Placental epithelial cell (primary cell): ENCODE measurements around the gene TP73. TPM values are rescaled to one million over a fixed set of nuclear protein-coding genes. Genes with fewer than 3 reads are reported as not detected.

Experiments
- small RNA-seq: library from RNA; depleted of rRNA; stranded (forward); fragments of <200 nt; gene quantifications from one replicate; pipeline ENCODE3, GENCODE V24; 2012
- total RNA-seq: library from RNA; depleted of rRNA; stranded (reverse); fragments of >200 nt; gene quantifications from 2 replicates; pipeline ENCODE4 v1.2.3, GENCODE V29; 2012

Gene TP73
- total RNA-seq = 0.39 and 0.98 TPM in 2 replicates

GRCh38 chr1:3651930-3652547 lies at the start of gene TP73:
Gene TP73, plus strand, starts transcription at chr1:3652516. Its CDS starts 29,850 bp downstream, at chr1:3682366.

DNA sequence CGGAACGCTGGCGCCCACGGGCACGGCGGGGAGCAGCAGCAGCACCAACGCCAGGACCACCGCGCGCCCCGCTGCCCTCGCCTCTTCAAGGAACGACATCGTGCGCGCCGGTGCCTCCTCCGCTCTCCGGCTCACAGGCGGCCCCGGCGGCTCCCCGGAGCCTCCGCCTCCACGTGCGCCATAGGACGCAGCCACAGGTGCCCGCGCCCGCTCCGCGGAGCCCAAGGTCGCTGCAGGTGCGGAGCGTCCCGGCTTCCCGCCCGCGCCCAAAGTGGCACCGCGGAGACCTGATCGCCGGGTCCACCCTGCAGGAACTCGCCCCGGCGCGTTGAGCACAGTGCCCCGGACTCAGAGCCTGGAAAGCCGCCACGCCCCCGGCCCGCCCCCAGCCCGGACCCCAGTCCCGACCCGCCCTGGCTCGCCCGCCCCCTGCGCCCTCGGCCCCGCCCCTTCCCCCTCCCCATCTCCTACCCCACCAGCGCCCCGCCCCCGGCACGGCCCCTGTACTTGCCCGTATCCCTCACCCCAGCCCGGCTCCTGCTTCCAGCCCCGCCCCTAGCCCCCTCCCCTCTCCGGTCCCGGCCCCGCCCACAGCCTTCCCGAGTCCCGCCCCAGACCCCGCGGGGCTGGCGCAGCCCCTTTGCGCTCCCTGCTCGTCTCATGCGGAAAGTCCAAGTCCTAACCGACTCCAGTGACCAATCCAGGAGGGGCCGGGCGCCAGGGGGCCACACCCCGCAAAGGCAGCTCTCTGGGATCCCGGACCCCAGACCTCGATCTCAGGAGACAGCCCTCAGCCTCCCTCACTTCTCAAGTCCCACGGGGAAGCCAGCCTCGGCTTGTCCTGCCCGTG lies 40.9 kb upstream of the TP73 start, which contains the start of gene MEGF6:
MEGF6 (minus strand) TSS at position 339 of the 850 bp plus-strand sequence; CDS start at position 99, 240 bp downstream.

GRCh38 chr1:3624200-3625136 lies 27.8 kb upstream of the TP73 start, which contains the start of gene TPRG1L:
Gene TPRG1L, plus strand, starts transcription at chr1:3625015. Its CDS starts 58 bp downstream, at chr1:3625073.

GRCh38 chr1:3649342-3650247 lies 2.7 kb upstream of the TP73 start, which contains the start of gene WRAP73:
Gene WRAP73, minus strand, starts transcription at chr1:3650103. Its CDS starts 104 bp downstream, at chr1:3649999.

GRCh38 chr1:3752400-3752945 lies 100.2 kb downstream of the TP73 start, which contains the start of gene CCDC27:
Gene CCDC27, plus strand, starts transcription at chr1:3752450. Its CDS starts 32 bp downstream, at chr1:3752482.

DNA sequence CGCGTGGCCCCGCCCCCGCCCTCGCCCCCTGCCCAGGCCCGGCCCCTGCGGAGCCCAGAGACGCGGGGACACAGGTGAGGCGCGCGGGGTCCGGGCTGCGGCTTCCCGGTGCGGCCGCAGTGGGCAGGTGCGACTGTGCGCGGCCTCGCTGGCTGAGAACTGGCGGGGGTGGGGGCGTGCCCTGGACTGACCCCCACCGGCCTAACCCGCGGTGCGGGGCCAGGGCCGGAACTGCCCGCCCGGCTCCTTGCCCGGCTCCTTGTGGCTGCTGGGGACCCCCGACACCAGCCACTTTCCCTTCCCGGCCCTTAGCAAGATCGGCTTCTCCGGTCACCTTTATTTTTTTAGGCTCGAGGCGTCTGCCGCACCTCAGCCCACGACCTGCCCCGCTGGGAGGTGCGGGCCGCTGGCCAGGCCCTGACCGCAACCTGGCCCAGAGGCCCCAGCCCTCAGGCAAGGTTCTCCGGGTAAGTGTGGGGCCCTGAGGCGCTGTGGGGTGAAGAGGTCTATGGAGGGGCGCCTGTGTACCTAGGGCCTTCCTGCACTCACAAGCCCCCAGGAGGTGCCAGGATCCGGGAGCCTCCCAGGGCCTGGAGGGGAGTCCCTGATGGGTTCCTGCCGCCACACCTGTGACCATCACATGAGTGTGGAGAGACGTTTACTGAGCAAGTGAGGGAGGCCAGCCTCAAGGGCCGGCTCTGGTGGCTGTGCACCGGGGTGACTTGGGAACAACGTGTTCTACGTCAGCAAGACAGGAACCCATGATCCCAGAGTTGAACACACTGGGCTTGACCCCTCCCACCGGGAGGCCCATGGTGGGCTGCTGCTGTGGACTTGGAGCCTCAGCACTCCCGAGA lies 120.6 kb downstream of the TP73 start, which contains the start of gene SMIM1:
SMIM1 (plus strand) TSS at position 35 of the 857 bp plus-strand sequence. CDS start 2,625 bp downstream, outside the sequence.

Small RNA genes lying within 50 kb of the gene (small RNA-seq; reads per million reads assigned to genes)
- not detected for gene RF02197
- gene RN7SL574P = not detected

Other genes starting within 250 kb of the TP73 start
- gene ARHGEF16, start 197.9 kb upstream of the TP73 start, total RNA-seq = 0.39 and 4.1 TPM in 2 replicates
- gene MEGF6, start 41.0 kb upstream of the TP73 start, total RNA-seq = 4.0 and 4.3 TPM in 2 replicates
- gene TPRG1L, start 27.5 kb upstream of the TP73 start, total RNA-seq = 18.8 and 19.7 TPM in 2 replicates
- gene WRAP73, start 2.4 kb upstream of the TP73 start, total RNA-seq = 4.7 and 10.2 TPM in 2 replicates
- gene CCDC27, start 99.9 kb downstream of the TP73 start, total RNA-seq = not detected in 2 replicates
- 4.7 and 8.6 TPM in 2 replicates for gene SMIM1, start 120.2 kb downstream of the TP73 start, total RNA-seq
- 43.6 and 44.6 TPM in 2 replicates for gene LRRC47, start 144.0 kb downstream of the TP73 start, total RNA-seq
- 23.2 and 36.9 TPM in 2 replicates for gene CEP104, start 204.7 kb downstream of the TP73 start, total RNA-seq
- 3.9 and 4.6 TPM in 2 replicates for gene DFFB, start 205.0 kb downstream of the TP73 start, total RNA-seq
- gene C1orf174, start 247.8 kb downstream of the TP73 start, total RNA-seq = 20.0 and 20.8 TPM in 2 replicates